IMR-90 (cell line): ENCODE data around the gene KATNBL1. TPM values are rescaled to one million over a fixed set of nuclear protein-coding genes. Genes with fewer than 3 reads are reported as not detected.

ENCODE experiments used
- ATAC-seq: fragments of 200-7000 bp; cut with Tn5 transposase; 2 replicates; pipeline ENCODE4 v1.9.1; 2020; ENCODE audit warnings: low read depth, mild to moderate bottlenecking, moderate library complexity
- BruUV-seq: library from RNA; stranded (reverse); fragments of 400-500 nt; replicated peaks from 2 replicates; lab custom pipeline; 2021; lab: Mats Ljungman, UMichigan
- CTCF ChIA-PET: fragments of 300-600 bp; formaldehyde crosslinking; extraction: SDS; loops from one replicate; lab custom pipeline; 2021; ENCODE audit warnings: antibody characterized with exemption; lab: Yijun Ruan, JAX
- POLR2A ChIA-PET: fragments of 300-600 bp; sonication (Branson Sonifier 250); formaldehyde crosslinking; loops from one replicate; lab custom pipeline; 2022; ENCODE audit warnings: antibody characterized with exemption; ENCODE audit not compliant: unreplicated experiment; lab: Charles Lee
- DNase-seq: peaks from one replicate; pipeline ENCODE4 v3.0.0; 2013
- H2AFZ ChIP-seq: replicated peaks from 2 replicates; pipeline ENCODE3; 2013; ENCODE audit warnings: low read length, mild to moderate bottlenecking; ENCODE audit not compliant: poor library complexity
- H2AK5ac ChIP-seq: 2 replicates; pipeline ENCODE4 v1.6.1; 2013; ENCODE audit warnings: low read depth, low read length, inconsistent platforms
- H2AK9ac ChIP-seq: replicated peaks from 2 replicates; pipeline ENCODE3; 2013; ENCODE audit warnings: mild to moderate bottlenecking, low read depth, low read length, moderate library complexity; ENCODE audit not compliant: poor library complexity
- H2BK120ac ChIP-seq: 2 replicates; pipeline ENCODE4 v1.6.1; 2013; ENCODE audit warnings: low read depth, low read length, inconsistent platforms
- H2BK15ac ChIP-seq: 3 replicates; pipeline ENCODE4 v1.6.1; 2013; ENCODE audit warnings: low read depth, low read length, inconsistent platforms
- H2BK20ac ChIP-seq: 2 replicates; pipeline ENCODE4 v1.6.1; 2013; ENCODE audit warnings: low read depth, mild to moderate bottlenecking, inconsistent platforms, low read length, moderate library complexity
- H2BK5ac ChIP-seq: 2 replicates; pipeline ENCODE4 v1.6.1; 2013; ENCODE audit warnings: mild to moderate bottlenecking, low read depth, low read length, inconsistent platforms; ENCODE audit not compliant: poor library complexity, severe bottlenecking
- H3K14ac ChIP-seq: replicated peaks from 2 replicates; pipeline ENCODE4 v1.6.1; 2013; ENCODE audit warnings: low read depth, low read length, inconsistent platforms
- H3K18ac ChIP-seq: 2 replicates; pipeline ENCODE4 v1.6.1; 2013; ENCODE audit warnings: low read depth, low read length, control low read depth
- H3K23ac ChIP-seq: 2 replicates; pipeline ENCODE4 v1.6.1; 2013; ENCODE audit warnings: low read depth, low read length, inconsistent platforms
- H3K27ac ChIP-seq: 2 replicates; pipeline ENCODE4 v1.5.1; 2013; ENCODE audit warnings: mild to moderate bottlenecking, control low read depth, low read length; ENCODE audit not compliant: insufficient read depth
- H3K27me3 ChIP-seq: 2 replicates; pipeline ENCODE4 v1.6.1; 2013; ENCODE audit warnings: low read length; ENCODE audit not compliant: control insufficient read depth, insufficient read depth
- H3K36me3 ChIP-seq: 2 replicates; pipeline ENCODE4 v1.6.1; 2013; ENCODE audit warnings: low read length, mixed read lengths; ENCODE audit not compliant: control insufficient read depth, insufficient read depth
- H3K4ac ChIP-seq: 2 replicates; pipeline ENCODE4 v1.6.1; 2013; ENCODE audit warnings: low read depth, low read length, inconsistent platforms
- H3K4me1 ChIP-seq: 2 replicates; pipeline ENCODE4 v1.6.1; 2013; ENCODE audit warnings: low read length, mixed read lengths; ENCODE audit not compliant: control insufficient read depth, insufficient read depth
- H3K4me2 ChIP-seq: 2 replicates; pipeline ENCODE4 v1.6.1; 2013; ENCODE audit warnings: low read depth, mild to moderate bottlenecking, control low read depth, low read length, moderate library complexity
- H3K4me3 ChIP-seq: 2 replicates; pipeline ENCODE4 v1.5.1; 2013; ENCODE audit warnings: low read depth, mild to moderate bottlenecking, control low read depth, low read length, moderate library complexity; ENCODE audit not compliant: insufficient read depth
- H3K56ac ChIP-seq: 2 replicates; pipeline ENCODE4 v1.6.1; 2013; ENCODE audit warnings: low read length, inconsistent platforms; ENCODE audit not compliant: insufficient read depth; ENCODE audit errors: extremely low read depth
- H3K79me1 ChIP-seq, 2 experiments: 2 replicates each; pipeline ENCODE4 v1.6.1; 2013; ENCODE audit warnings: low read length in 2 of 2, inconsistent platforms in 1 of 2, low read depth in 1 of 2
- H3K9ac ChIP-seq: 2 replicates; pipeline ENCODE4 v1.6.1; 2013; ENCODE audit warnings: low read depth, low read length, control low read depth
- H3K9me1 ChIP-seq: 2 replicates; pipeline ENCODE4 v1.6.1; 2013; ENCODE audit warnings: low read length, inconsistent platforms; ENCODE audit not compliant: insufficient read depth
- H3K9me3 ChIP-seq: 2 replicates; pipeline ENCODE4 v1.6.1; 2013; ENCODE audit warnings: low read length; ENCODE audit not compliant: control insufficient read depth, insufficient read depth
- H4K20me1 ChIP-seq: 2 replicates; pipeline ENCODE4 v1.6.1; 2013; ENCODE audit warnings: low read length, inconsistent platforms; ENCODE audit not compliant: insufficient read depth
- H4K5ac ChIP-seq: 2 replicates; pipeline ENCODE4 v1.6.1; 2013; ENCODE audit warnings: mild to moderate bottlenecking, low read depth, low read length, control low read depth
- H4K8ac ChIP-seq, 2 experiments: 2 replicates each; pipeline ENCODE4 v1.6.1; 2013; ENCODE audit warnings: low read depth in 2 of 2, low read length in 2 of 2, control low read depth in 1 of 2, inconsistent platforms in 1 of 2
- H4K91ac ChIP-seq: 2 replicates; pipeline ENCODE4 v1.6.1; 2013; ENCODE audit warnings: low read depth, low read length, inconsistent platforms; ENCODE audit not compliant: insufficient read depth
- BHLHE40 ChIP-seq: fragments of 150-350 bp; IDR thresholded peaks from 2 replicates; pipeline ENCODE4 v1.6.1; 2016; ENCODE audit warnings: mild to moderate bottlenecking, low read depth, low read length
- CEBPB ChIP-seq: IDR thresholded peaks from 2 replicates; pipeline ENCODE4 v1.6.1; 2012; ENCODE audit warnings: low read depth, low read length, improper control_type of control experiment
- FOS ChIP-seq: fragments of 150-350 bp; IDR thresholded peaks from 2 replicates; pipeline ENCODE4 v1.6.1; 2016; ENCODE audit warnings: low read depth, low read length
- MXI1 ChIP-seq: IDR thresholded peaks from 2 replicates; pipeline ENCODE4 v1.6.1; 2012; ENCODE audit warnings: low read depth, mild to moderate bottlenecking, low read length, moderate library complexity, borderline replicate concordance
- RAD21 ChIP-seq: IDR thresholded peaks from 2 replicates; pipeline ENCODE4 v1.6.1; 2012; ENCODE audit warnings: low read length, improper control_type of control experiment
- RFX5 ChIP-seq: IDR thresholded peaks from 2 replicates; pipeline ENCODE4 v1.8.0; 2012; ENCODE audit warnings: low read depth, mild to moderate bottlenecking, low read length, moderate library complexity
- WGBS, 2 experiments: methylation state at CpG; one replicate each; pipeline versions ENCODE4 v1.1.5 to v1.1.7; 2013; ENCODE audit warnings: missing lambda C conversion rate in 2 of 2; ENCODE audit not compliant: insufficient read length in 1 of 2; ENCODE audit errors: extremely low coverage in 2 of 2; 5-methylcytosine and 5-hydroxymethylcytosine counted together
- dilution Hi-C: fragments of 300-500 bp; cut with HindIII; formaldehyde crosslinking; loops from one replicate; pipeline ENCODE4 v1.14.3; 2018; ENCODE audit warnings: low sequenced_read_pairs; ENCODE audit not compliant: unreplicated experiment
- in situ Hi-C: fragments of 300-500 bp; cut with MboI; formaldehyde crosslinking; loops from 3 replicates; pipeline ENCODE4 v1.14.3; 2019; ENCODE audit warnings: low sequenced_read_pairs, inconsistent platforms, mixed read lengths
- intact Hi-C: fragments of 100-400 bp; cut with micrococcal nuclease; formaldehyde crosslinking; loops from 2 replicates; pipeline ENCODE4 v1.10.0; 2022
- polyA plus RNA-seq, 3 experiments: library from polyadenylated mRNA; depleted of rRNA; stranded (reverse); fragments of >200 nt; gene quantifications; 2 replicates each; pipeline ENCODE4 v1.2.3, GENCODE V29; 2012; ENCODE audit warnings: low replicate concordance in 1 of 3
- total RNA-seq: library from RNA; depleted of rRNA; stranded (reverse); fragments of >200 nt; gene quantifications from 2 replicates; pipeline ENCODE4 v1.2.3, GENCODE V29; 2012

KATNBL1 gene
- total and polyA plus RNA-seq, 2 of the 4 experiments (the other 2 are of a cell fraction): 17.1 to 24.0 TPM

- Histone ChIP-seq H4K8ac (no peak overlapping the region), H4K20me1 (no peaks in the 10 kb centered on the region), H3K9me3 (no peaks in the 10 kb centered on the region), H3K4ac (no peak overlapping the region), H3K27ac (no peak overlapping the region), H3K36me3 (no peaks in the 10 kb centered on the region), H3K9me1 (no peaks in the 10 kb centered on the region), H3K56ac (no peak overlapping the region), H3K4me2 (no peak overlapping the region), H3K4me1 (peaks cover 4% of the 10 kb centered on the region; the same call in 1 of the 2 replicates), H3K4me3 (no peak overlapping the region), H2AK5ac (no peak overlapping the region), H3K18ac (no peak overlapping the region), H3K23ac (no peak overlapping the region), H4K5ac (no peak overlapping the region), H2BK15ac (no peak overlapping the region), H3K79me1 (peaks cover 17 to 19% of the 10 kb centered on the region in 2 experiments), H2AFZ (no peak overlapping the region), H3K27me3 (no peaks in the 10 kb centered on the region), H2BK20ac (no peak overlapping the region), H2AK9ac (no peak overlapping the region), H3K9ac (no peak overlapping the region), H2BK5ac (no peak overlapping the region), H3K14ac (no peak overlapping the region), H4K91ac (no peak overlapping the region), H2BK120ac (no peak overlapping the region)
- no peak for ATAC-seq
- no CpG with 5 or more reads among the region's 1 CpG for WGBS, 2 experiments
- BruUV-seq: no TSS peak
- ChIA-PET CTCF (no interaction called here), POLR2A (no interaction called here)
- TF ChIP-seq RFX5 (no peak), FOS (no peak), MXI1 (no peak), BHLHE40 (no peak), CEBPB (no peak), RAD21 (no peak)
- intact Hi-C loops: no loop called here
- dilution Hi-C loops: no loop called here
- no peak for DNase-seq
- in situ Hi-C loops: loop anchor here (10.0 to 25.0 kb wide), 2 partner anchors 258 to 481 kb away; partner anchors contain the start of genes GOLGA8B and LPCAT4
Observed at GRCh38 chr15:34106423-34106822, 103.5 kb downstream of the KATNBL1 start.
